Measurements from ENCODE around the gene NUP210L.

The NUP210L gene

DNA sequence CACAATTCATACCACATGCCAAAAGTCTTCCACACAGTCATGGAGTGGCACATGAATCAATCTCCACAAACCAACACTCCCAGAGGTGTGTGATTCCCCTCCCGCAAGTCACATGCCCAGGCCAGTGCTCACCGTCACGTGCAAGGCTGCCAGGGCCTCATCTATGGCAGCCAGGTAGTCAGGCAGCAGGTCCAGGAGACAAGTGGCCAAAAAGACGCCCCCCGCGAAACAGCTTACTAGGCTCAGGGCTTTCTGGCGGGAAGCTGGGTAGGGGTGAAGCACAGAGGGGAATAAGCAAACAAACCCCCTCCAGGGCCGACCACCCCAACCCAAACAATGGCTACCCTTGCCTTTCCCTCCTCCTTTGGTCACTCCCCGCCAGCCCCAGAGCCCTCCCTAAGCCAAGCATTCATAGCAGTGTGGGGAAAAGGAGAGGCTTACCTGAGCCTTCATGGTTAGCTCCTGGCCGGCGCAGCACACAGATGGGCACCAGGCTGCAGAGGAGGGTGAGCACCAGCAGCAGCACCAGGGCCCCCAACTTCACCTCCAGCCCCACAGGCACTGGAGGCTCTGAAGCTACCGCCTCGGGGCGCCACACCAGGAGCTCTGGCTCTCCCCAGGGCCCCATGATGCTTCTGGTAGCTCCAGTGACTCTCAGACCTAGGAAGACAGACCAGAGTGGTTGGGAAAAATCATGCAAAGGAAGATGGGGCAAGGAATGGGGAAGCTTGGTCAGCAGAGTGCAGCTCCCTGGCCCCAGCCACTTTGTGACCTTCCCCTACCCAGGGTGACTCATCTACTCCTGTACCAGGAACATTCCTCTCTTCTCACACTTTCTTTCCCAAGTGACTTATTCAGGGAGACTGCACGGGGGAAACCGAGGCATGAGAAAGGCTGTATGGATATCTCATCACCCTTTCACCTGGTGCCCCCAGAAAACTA, 192.5 kb downstream of the NUP210L start:
- peak; percentile 36 for DNase-seq

DNA sequence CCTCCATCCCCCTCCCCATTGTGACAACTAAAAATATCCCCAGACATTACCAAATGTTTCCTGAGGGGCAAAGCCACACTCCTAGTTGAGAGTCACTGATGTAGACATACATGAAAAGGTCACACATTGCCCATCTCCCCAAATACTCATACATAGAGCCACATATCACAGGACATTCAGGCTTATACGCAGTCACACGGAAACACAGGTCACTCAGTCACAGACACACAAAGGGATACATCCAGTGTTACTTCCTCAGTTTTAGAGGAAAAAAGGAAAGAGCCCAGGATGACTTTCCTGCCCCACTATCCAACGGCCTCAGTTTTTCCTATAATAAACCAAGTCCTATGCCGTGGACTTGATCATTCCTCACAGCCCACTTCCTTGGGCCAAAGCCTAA, 193.5 kb downstream of the NUP210L start:
- no peak for DNase-seq

DNA sequence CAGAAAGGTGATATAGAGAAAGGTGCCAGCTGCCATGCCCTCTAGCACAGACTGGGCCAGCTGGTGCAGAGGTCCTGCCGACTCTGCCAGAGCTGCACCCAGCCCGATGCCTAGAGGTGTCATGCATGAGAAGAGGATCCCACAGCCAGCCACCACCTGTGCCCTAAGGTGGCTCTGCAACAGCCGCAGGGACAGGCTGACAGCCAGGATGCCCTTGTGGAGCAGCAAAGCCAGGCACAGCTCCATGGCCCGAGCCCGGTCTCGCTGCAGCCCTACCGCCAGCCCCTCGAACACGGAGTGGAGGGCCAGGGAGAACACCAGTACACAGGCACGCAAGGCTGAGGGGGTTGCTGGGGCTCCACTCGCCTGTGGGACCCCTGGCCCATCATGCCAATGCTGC, 194.7 kb downstream of the NUP210L start:
- no peak for DNase-seq

DNA sequence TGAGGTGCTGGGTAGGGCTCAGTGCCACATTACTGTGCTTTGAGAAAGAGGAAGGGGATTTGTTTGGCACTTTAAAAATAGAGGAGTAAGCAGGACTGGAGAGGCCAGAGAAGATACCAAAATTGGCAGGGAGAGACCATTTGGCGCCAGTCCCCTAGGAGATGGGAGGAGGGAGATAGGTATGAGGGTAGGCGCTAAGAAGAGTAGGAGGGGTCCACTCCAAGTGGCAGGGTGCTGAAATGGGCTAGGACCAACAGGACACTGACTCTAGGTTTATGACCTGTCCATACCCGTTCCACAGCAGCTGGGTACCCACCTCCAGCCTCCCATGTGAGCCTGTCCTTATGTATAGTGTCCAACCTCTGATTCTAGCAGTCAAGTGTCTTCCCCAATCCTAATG, 195.4 kb downstream of the NUP210L start:
- DNase-seq, result no peak

DNA sequence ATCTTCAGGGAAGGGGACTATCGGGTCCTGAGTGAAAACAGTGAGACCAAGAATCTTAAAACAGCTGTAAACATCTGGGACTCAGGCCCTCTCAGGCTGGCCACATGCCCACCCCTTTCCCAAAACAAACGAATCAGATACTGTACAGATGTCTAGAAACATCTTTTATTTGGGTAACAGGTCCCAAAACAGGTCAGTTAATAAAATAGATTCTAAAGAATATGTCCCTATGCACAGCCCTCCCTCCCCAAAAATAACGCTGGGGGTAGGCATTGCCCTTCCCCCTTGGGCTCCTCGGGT, 196.0 kb downstream of the NUP210L start:
- no peak for DNase-seq

DNA sequence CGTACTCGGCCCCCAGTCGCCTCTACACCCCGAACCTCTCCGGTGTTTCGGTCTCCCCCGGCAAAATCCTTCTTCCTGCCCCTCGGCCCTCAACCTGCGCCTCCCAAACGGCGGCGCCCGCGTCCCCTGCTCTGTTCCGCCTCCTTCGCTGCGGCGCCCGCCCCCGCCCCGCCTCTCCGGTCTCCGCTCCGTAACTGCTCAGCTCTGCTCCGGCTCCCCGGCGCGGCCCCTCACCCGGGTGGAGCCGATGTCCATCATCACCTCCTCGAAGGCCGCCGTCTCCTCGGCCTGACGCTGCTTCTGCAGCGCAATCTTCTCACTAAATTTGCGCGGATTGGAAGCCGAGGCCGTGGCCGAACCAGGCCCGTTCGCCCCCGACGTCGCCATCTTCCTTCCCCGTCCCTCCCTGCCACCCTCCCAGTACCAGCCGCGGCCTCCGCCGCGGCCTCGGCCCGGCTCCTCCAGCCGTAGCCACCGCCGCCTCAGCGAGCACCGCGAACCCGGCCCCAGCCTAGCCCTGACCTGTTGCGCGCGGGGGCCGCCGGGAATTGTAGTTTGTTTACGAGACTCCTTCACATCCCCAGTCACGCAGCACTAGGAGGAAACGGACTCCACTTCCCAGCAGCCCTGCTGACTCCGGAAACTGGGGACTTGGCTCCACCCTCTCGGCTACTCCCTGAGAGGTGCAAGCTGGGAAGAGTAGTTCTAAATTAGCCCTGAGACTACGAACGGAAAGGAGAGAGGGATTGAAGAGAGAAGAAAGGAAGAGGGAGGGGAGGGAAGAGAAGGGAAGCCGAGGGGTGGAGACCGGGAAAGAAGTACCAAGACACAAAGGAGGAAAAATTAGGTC, 196.5 kb downstream of the NUP210L start, which contains the start of gene CRTC2:
Gene CRTC2 (minus strand): TSS at position 502 of the 850 bp plus-strand sequence. CDS start 115 bp downstream, at position 387.
- peak; percentile 98 for DNase-seq

DNA sequence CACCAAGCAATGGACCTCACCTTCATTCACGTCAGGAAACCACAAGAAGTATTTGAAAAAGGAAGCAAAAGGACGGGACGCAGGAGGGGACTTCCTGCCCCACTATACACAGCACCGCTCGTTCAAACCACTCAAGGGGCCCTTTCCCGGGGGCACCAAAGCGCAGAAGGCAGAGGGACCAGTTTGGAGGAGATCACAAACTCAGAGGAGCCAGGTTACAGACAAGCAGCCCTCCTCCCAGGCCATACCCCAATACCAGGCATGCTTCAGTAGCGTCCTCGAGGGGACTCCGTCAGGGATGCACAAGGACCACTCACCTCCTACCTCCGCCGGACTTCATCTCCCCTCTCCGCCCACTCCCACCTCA, 197.1 kb downstream of the NUP210L start:
- no peak for DNase-seq

DNA sequence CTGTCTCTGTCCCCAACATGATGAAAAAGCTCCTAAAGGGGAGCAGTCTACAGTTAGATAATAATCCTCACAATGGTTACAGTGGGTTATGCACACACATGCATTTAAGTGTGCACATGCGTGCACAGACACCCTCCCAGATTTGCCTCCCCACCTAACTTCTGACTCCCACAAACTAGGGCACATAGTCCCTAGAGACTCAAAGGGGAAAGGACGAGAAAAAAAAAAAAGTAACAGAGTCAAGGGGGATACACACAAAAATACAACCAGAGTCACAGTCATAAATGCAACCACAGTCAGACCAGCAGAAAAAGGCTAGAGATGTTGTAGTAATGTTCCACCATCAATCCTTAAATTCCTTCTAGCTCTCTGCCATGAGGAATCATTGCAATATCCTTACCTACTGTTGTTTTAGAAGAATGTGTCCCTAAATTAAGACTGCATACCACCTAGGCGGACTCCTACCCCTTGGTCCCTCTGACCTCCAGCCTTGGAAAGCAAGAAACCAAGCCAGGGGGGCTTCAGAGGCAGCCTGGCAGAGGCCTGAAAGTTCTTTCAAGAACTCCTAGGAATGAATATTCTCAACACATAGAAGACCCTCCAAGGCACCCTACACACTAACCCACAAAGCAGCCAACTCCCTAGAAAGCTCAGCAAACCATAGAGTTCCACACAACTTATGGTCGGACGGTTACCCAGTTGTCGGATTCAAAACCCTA, 197.7 kb downstream of the NUP210L start:
- no peak for DNase-seq

DNA sequence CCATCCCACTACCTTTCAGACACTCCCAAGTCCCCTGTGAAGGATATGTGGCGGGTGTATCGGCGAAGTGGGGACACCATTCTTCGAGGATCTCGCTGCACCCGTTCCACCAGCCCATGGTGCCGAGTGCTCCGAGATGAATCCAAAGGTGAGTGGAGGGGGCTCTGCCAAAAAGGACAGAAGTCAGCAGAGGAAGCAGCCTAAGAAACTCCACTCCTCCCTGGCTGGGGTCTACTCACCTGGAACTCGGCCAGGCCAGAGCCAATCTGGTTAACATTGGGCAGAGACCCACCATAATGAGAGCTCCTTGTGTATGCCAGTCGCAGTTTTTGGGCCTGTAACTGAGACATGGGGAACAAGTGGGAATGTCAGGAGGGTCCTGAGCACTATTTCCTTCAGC, 200.0 kb downstream of the NUP210L start:
- DNase-seq, result no peak

DNA sequence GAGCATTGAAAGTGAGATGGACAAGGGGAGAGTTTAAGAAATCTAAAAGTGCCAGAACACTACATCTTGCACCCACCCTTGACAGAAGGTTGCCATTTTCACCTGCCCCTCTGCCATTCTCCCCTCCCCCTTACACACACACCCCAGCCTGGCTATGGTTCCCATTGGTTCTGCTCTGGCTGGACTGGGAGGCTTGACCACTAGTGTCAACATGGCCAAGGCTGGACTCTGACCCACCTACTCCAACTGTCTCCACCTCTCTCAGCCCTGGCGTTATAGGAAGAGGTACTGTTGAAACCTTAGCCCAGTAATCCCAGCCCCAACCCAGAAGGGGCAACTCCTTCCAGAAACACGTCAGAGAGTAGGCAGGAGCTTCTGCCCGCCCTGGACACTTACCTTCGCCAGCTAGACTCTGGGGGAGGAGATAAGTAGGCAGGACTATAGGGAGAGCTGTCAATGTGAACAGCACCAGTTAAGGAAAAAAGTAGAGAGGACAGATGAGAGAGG, 201.0 kb downstream of the NUP210L start:
- no peak for DNase-seq

DNA sequence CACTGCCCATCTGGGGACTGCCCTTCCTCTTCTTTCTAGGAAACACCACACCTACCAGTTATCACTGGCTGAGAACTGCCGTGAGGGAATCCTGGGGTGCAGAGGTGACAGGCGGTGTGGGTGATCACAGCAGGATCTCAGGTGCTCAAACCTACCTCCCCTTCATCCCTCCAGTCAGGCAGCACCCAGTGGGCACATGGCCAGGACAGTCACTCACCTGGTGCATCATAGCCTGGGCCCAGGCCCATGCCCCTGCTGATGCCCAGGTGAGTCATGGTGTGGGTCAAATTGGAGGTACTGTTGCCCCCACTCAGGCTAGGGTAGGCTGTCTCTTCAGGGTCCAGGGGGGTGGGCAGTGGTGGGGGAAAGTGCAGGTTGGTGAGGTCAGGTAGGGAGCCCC, 203.1 kb downstream of the NUP210L start:
- no peak for DNase-seq

DNA sequence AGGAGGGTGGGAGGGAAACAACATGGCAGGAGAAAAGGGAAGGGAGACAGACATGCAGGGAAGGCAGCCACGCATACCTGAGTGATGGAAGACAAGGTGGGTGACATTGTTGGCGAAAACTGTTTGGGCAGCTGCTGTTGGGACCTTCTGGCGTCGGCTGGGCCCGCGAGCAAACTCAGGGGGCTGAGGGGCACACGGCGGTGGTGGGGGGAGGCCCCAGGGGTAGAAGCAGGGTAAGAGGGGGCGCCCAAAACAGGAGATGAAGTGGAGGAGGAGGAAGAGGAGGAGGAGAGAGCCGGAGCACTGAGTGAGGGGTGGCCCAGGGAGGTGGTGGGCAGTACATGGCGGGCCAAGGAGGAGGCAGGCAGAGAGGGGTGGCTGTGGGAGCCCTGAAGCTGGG, 203.7 kb downstream of the NUP210L start:
- DNase-seq, result no peak

DNA sequence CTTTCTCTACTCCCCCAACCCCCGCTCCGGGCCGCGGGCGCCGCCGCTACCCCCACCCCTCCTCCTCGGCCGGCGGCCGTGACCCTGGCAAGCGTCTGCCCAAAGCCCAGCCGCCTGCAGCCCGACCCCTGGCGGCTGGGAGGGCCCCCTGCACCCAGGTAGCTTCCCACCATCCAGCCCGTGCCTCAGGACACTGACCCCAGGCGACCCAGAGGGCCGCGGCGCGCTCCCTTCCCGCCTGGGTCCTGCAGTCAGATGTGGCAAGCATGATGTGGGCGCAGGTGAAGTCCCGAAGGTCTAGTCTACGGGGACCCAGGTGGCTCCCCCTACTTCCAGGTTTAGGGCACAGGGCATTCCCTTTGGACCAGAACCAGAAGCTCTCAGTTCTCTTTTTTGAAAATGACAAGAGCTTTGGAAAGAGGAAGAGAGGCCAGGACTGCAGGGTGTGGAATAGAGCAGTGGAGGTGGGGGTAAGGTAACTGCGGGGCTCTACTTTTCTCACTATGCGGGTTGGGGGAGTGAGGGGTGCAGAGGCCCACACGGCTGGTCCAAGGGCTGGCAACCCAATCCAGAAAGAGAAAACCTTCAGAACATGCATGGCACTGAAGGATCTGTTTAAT, 208.1 kb downstream of the NUP210L start, which contains the start of gene DENND4B:
Gene DENND4B (minus strand): TSS at position 97 of the 620 bp plus-strand sequence. CDS start 2,344 bp downstream, outside the sequence.
- peak; percentile 71 for DNase-seq

DNA sequence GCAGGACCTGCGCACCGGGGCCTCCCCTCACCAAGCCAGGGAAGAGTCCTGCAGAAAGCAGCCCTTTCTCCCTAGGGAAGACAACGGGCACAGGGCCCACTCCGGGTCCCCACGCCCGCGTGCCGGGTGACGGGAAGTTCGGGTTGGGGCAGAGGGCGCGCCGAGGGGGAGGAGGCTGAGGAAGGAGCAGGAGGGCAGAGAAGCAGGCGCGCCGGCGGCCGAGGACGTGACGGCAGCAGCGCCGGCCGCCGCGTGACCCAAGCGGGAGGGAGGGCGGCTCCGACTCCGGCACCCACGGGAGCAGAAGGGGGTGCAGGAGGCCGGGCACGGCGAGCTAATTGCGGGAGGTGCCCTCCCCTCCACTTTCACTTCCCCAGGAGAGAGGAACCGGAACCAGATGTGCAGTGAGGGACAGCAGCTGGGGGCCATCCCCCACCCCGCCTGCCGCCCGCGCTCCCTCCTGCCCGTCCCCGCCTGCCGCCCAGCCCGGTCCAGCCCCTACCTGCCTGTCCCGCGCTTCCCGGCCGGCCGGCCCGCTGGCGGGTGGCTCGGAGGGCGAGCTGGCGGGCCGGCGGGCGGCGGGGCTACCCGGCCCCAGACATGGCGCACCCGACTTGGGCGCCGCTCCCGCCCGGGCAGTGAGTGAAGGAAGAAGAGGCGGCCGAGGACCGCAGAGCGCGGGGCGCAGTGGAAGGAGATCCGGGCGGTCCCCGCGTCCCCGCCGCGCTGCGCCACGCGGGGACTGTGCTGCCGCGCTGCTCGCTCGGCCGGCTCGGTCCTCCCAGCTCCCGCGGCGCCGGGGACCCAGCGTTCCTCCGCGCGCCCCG, 208.9 kb downstream of the NUP210L start:
- peak; percentile 37 for DNase-seq

DNA sequence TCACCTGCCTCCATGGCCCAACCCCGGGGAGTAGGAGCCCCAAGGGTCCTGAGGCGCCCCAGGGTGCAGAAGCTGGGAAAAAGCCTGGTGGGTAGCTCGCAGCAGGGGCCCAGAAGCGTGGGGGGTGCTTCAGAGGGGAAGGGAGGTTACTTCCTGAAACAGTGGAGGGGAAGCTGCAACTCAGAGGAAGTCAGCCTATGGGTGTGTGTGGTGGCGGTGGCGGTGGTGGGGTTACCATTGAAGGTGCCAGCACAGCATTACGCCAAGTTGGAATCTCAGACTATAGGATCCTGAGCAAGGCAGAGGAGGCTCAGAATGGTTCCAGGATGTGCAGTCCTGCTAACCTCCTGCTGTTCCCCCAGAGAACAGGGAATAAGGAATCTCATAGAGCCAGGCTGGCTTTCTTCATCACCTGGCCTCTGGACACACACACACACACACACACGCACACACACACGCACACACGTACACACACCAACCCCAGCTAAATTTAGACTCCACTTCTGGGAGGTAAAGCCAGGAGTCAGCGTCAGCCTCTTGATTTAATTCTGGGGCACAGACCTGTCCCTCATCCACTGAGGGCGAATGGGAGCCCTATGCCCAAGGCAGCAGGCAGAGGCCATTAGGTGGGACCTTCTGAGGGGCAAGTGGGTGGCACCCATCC, 209.6 kb downstream of the NUP210L start:
- no peak for DNase-seq

DNA sequence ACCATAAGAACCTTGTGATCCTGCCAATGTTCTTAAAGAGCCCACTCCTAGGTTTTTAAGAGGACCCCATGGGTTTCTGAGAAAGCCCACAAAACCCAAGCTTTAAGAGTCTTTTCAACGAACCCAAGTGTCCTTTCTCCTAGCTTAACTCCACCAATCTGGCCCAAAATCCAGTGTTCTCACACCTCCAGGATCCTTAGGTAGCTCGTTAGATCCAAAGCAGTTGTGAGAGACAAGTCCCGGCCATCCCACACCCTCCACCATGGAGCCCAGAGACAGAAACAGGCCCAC, 210.1 kb downstream of the NUP210L start:
- no peak for DNase-seq

DNA sequence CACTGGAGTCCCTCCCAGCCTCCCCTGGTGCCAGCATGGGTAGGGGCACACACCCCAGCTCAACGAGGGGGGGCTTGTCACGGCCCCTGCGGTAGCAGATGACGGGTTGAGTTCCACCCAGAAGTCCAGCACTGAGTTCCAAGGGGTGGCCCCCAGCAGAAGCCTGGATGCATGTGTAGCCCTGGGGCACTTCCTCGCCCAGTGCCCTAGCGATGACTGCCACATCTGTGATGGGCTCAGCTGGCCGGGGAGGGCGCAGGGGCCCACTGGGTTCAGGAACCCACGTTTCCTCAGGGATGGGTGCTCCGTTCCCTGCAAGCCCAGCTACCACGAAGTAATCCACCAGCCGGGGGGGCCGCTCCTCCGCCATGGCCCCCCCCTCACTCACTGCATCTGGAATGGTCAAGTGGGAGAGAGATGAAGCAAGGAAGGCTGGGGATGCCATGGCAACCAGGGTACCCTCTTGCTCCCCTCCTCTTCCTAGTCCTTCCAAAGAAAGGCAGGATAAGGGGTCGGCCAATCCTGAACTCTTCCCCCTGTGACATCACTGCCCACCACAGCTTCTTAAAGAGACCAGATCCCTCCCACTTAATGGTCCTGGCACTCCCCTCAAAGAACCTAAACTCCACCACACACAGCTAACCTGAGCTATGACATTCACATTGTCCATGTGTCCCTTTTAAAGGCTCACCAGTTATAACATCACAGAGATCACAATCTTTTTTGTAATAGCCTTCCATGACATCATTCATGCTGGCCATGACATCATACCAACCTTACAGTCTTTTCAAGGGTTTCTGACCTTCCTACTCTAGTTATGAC, 210.7 kb downstream of the NUP210L start:
- no peak for DNase-seq

DNA sequence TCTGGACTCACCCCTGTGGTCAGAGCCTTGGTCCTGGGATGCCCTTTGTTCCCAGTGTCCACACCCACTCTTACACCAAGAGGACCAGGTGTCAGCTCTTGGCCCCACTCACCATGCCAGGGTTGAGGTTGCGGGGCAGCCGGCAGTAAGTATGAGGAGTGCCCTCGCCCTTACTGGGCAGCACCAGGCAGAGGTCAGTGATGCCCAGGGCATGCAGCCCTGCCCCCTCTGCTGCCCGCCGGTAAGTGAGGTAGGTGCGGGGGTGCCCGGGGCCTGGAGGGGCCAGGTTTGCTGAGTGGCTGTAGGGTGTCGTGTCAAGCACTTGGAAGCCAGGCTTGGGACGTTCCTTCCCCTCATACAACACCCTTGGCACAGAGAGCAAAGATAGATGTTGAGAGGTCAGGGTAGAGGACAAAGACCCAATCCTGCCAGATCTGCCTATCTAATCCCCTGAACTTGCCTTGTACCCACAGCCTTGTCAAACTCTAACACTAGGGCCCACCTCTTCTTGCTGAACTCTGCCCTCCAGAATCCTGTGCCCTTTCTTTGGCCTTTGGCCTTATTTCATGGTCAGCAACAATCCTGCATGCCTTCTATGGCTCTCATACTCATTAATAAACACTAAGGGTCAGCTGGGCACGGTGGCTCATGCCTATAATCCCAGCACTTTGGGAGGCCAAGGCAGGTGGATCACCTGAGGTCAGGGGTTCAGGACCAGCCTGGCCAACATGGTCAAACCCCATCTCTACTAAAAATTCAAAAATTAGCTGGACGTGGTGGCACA, 211.9 kb downstream of the NUP210L start:
- DNase-seq, result no peak

Measured in fibroblast of upper back skin (primary cell).